NT2/D1 (cell line): ENCODE data around the gene ARL4A.

Experiments used
- DNase-seq: peaks from one replicate; pipeline ENCODE4 v3.0.0-alpha.2; 2011; ENCODE audit warnings: low read depth, low spot score
- H3K27me3 ChIP-seq: 2 replicates; pipeline ENCODE4 v1.6.0; 2011; ENCODE audit warnings: mild to moderate bottlenecking; ENCODE audit not compliant: insufficient read length, insufficient read depth
- H3K36me3 ChIP-seq: 2 replicates; pipeline ENCODE4 v1.6.1; 2011; ENCODE audit warnings: mild to moderate bottlenecking, low read length, mixed read lengths; ENCODE audit not compliant: insufficient read depth, insufficient read length
- H3K4me1 ChIP-seq: 2 replicates; pipeline ENCODE4 v1.5.1; 2011; ENCODE audit not compliant: insufficient read depth, insufficient read length
- H3K4me3 ChIP-seq: 2 replicates; pipeline ENCODE4 v1.5.1; 2011; ENCODE audit warnings: low read depth; ENCODE audit not compliant: insufficient read length
- H3K9ac ChIP-seq: 2 replicates; pipeline ENCODE4 v1.6.0; 2011; ENCODE audit warnings: low read depth; ENCODE audit not compliant: insufficient read length
- H3K9me3 ChIP-seq: 2 replicates; pipeline ENCODE4 v1.5.1; 2011; ENCODE audit warnings: mild to moderate bottlenecking, low read length; ENCODE audit not compliant: insufficient read depth
- SUZ12 ChIP-seq: IDR thresholded peaks from 2 replicates; pipeline ENCODE4 v1.6.1; 2011; ENCODE audit not compliant: insufficient read length, insufficient read depth; ENCODE audit errors: extremely low read depth
- YY1 ChIP-seq: IDR thresholded peaks from 2 replicates; pipeline ENCODE4 v1.6.1; 2011; ENCODE audit not compliant: insufficient read length, insufficient read depth
- ZNF274 ChIP-seq: IDR thresholded peaks from 2 replicates; pipeline ENCODE4 v1.6.1; 2011; ENCODE audit warnings: mild to moderate bottlenecking, low read depth, low read length

ARL4A gene

DNA sequence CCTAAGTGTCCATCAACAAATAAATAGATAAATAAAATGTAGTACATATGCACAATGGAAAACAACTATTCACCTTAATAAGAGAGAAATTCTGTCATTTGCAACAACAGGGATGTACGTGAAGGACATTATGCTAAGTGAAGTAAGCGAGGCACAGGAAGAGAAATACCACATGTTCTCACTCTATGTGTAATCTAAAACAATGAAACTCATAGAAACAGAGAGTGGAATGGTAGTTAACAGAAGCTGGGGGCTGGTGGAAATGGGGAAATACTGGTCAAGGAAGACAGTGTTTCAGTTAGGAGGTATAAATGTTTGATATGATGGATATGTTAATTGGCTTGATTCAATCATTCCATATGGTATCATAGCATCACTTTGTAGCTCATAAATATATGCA lies 43.1 kb downstream of the ARL4A start:
- no peak for TF ChIP-seq YY1
- TF ChIP-seq ZNF274, result no peak
- no peak for TF ChIP-seq SUZ12
- no peaks in the 10 kb centered on the region for H3K36me3 ChIP-seq
- no peaks in the 10 kb centered on the region for H3K9me3 ChIP-seq
- no peak for DNase-seq
- no peak overlapping the region for H3K4me3 ChIP-seq
- no peaks in the 10 kb centered on the region for H3K4me1 ChIP-seq
- no peaks in the 10 kb centered on the region for H3K27me3 ChIP-seq
- no peak overlapping the region for H3K9ac ChIP-seq

DNA sequence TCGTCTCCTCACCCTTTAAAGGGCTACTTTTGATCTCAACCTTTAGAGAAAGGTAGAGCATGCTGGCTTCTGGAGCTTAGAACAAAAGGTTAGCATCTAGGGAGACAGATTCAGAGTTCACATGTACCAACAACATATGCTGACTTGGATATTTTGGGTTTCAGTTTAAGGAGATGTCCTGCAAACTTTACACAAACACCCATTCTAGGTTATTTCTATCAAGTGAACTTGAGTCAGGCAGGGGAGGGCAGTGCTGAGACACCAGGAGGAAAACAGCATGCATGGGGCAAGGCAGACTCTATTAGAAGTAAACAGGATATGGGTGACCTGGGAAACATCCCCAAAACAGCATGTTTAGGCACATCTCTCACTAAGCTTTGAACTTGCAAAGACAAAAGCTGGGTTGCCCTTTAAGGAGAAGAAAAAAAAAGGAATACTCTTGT lies 43.8 kb downstream of the ARL4A start:
- H3K4me3 ChIP-seq, result no peak overlapping the region
- no peaks in the 10 kb centered on the region for H3K36me3 ChIP-seq
- no peaks in the 10 kb centered on the region for H3K27me3 ChIP-seq
- H3K9ac ChIP-seq, result no peak overlapping the region
- no peaks in the 10 kb centered on the region for H3K4me1 ChIP-seq
- TF ChIP-seq YY1, result no peak
- no peak for TF ChIP-seq ZNF274
- no peak for TF ChIP-seq SUZ12
- DNase-seq, result peak; percentile 63
- no peaks in the 10 kb centered on the region for H3K9me3 ChIP-seq

DNA sequence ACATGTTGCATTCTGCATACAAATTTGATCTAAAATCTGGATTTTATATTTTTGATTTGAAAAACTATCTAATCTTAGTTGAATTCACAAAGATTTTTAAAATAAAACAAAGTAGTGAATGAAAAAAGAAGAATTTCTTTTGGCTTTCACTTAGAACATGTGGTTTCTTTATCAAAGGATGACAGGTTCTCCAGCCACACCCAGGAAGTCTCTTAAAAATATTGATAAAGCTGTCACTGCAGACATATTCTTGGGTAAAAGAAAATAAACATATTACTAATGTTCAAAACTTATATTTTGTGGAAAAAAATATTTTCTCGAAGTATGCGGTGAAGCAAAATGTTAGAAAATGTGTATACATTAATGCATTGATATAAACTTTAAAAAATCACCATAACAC lies 44.3 kb downstream of the ARL4A start:
- H3K27me3 ChIP-seq, result no peaks in the 10 kb centered on the region
- TF ChIP-seq ZNF274 (no peak), SUZ12 (no peak), YY1 (no peak)
- H3K9me3 ChIP-seq, result no peaks in the 10 kb centered on the region
- no peaks in the 10 kb centered on the region for H3K36me3 ChIP-seq
- H3K4me3 ChIP-seq, result no peak overlapping the region
- no peak overlapping the region for H3K9ac ChIP-seq
- DNase-seq, result no peak
- no peaks in the 10 kb centered on the region for H3K4me1 ChIP-seq

DNA sequence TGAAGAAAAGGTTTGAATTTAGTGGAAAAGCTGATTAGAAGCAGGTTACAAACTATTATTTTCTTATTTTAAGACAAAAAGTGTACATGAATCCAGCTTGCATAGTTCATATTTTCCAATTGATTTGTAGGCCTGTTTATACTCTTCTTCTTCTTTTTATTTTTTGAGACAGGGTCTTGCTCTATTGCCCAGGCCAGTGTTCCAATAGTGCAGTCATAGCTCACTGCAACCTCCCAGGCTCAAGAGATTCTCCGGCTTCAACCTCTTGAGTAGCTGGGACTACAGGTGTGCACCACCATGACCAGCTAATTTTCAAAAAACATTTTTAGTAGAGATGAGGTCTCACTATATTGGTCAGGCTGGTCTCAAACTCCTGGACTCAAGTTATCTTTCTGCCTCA lies 45.0 kb downstream of the ARL4A start:
- DNase-seq, result no peak
- Histone ChIP-seq H3K27me3 (no peaks in the 10 kb centered on the region), H3K4me3 (no peak overlapping the region), H3K9me3 (no peaks in the 10 kb centered on the region), H3K36me3 (no peaks in the 10 kb centered on the region), H3K4me1 (no peaks in the 10 kb centered on the region), H3K9ac (no peak overlapping the region)
- TF ChIP-seq YY1, result no peak
- no peak for TF ChIP-seq ZNF274
- no peak for TF ChIP-seq SUZ12

DNA sequence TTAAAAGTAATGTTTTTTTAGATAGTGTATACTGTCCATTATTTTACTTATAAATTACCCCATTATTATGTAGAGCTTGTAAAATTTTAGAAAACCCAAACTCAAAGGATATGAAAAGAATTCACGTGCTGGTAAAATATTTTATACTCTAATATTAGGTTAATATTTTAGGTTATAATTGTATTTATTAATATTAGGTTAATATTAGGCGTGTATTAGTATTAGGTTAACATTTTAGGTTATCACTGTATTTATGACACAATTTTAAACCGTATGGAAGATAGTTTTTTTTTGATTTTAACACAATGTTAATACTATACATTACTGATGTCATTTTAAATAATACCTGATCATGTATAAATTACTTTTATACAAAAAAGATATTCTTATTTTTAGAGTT lies 48.5 kb downstream of the ARL4A start:
- no peaks in the 10 kb centered on the region for H3K36me3 ChIP-seq
- TF ChIP-seq SUZ12 (no peak), ZNF274 (no peak), YY1 (no peak)
- no peaks in the 10 kb centered on the region for H3K27me3 ChIP-seq
- no peaks in the 10 kb centered on the region for H3K4me1 ChIP-seq
- no peaks in the 10 kb centered on the region for H3K9me3 ChIP-seq
- H3K4me3 ChIP-seq, result no peak overlapping the region
- DNase-seq, result no peak
- no peak overlapping the region for H3K9ac ChIP-seq

DNA sequence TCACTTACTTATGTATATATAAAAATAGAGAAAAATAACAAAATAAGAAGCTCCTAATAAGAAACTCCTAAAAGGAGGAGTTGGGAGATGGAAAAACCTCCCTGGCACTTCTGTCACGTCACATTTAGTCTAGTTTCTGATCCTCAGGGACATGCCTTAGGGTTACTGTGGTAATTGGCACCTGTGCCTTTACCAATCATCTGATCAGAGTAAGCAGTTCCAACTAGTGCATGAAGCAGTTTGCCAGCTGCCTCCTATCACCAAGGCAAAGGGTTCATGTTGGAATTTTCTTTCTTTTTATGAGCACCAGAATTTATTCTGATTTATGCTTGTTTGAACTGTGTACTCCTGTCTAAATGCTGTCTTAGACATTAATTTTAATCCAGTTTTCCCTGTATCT lies 49.9 kb downstream of the ARL4A start:
- TF ChIP-seq YY1, result no peak
- TF ChIP-seq SUZ12, result no peak
- TF ChIP-seq ZNF274, result no peak
- no peaks in the 10 kb centered on the region for H3K27me3 ChIP-seq
- no peak overlapping the region for H3K4me3 ChIP-seq
- no peak for DNase-seq
- no peaks in the 10 kb centered on the region for H3K36me3 ChIP-seq
- no peaks in the 10 kb centered on the region for H3K4me1 ChIP-seq
- no peaks in the 10 kb centered on the region for H3K9me3 ChIP-seq
- no peak overlapping the region for H3K9ac ChIP-seq

DNA sequence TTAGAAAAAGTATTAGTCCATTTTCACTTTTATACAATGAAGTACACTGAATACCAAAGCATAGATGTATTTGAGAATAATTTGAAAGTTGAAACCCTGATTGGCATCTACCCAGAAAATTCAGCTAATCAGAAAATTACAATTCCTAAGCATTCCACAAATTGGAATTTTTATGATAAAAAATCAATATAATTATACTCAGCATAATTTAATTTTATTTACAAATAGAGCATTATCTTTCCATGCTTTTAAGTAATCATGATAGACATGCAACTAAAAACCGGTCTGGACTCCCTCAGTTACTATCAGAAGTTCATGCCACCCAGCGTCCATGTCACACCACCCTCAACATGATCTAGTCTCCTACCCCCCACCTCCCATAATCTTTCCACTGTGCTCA lies 50.4 kb downstream of the ARL4A start:
- TF ChIP-seq ZNF274 (no peak), YY1 (no peak), SUZ12 (no peak)
- Histone ChIP-seq H3K9ac (no peak overlapping the region), H3K4me3 (no peak overlapping the region), H3K36me3 (no peaks in the 10 kb centered on the region), H3K27me3 (no peaks in the 10 kb centered on the region), H3K9me3 (no peaks in the 10 kb centered on the region), H3K4me1 (no peaks in the 10 kb centered on the region)
- DNase-seq, result no peak

DNA sequence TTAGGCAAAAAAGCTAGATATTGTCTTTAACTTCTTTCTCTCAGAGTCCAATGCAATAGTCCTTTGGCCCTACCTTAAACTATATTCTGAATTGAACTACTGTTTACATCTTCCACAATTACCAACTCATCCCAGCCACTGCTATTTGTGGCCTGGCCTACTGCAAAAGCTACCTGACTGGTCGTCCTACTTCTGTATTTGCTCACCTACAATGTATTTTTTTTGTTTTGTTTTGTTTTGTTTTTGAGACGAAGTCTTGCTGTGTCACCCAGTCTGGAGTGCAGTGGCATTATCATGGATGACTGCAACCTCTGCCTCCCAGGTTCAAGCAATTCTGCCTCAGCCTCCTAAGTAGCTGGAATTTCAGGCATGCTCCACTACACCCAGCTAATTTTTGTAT lies 51.2 kb downstream of the ARL4A start:
- DNase-seq, result no peak
- H3K4me1 ChIP-seq, result no peaks in the 10 kb centered on the region

More for the DNA sequence above, 51.2 kb downstream of the ARL4A start:
- H3K9ac ChIP-seq, result no peak overlapping the region
- no peaks in the 10 kb centered on the region for H3K36me3 ChIP-seq
- TF ChIP-seq ZNF274 (no peak), SUZ12 (no peak), YY1 (no peak)
- H3K27me3 ChIP-seq, result no peaks in the 10 kb centered on the region
- no peak overlapping the region for H3K4me3 ChIP-seq
- no peaks in the 10 kb centered on the region for H3K9me3 ChIP-seq
